ENCODE data around the gene NASP. TPM values are rescaled to one million over a fixed set of nuclear protein-coding genes. Genes with fewer than 3 reads are reported as not detected.

NASP gene
- total and polyA plus RNA-seq, 2 of the 13 experiments (the other 11 are each of a cell fraction or from before 2014, with no cell fraction given): 132 to 256 TPM

DNA sequence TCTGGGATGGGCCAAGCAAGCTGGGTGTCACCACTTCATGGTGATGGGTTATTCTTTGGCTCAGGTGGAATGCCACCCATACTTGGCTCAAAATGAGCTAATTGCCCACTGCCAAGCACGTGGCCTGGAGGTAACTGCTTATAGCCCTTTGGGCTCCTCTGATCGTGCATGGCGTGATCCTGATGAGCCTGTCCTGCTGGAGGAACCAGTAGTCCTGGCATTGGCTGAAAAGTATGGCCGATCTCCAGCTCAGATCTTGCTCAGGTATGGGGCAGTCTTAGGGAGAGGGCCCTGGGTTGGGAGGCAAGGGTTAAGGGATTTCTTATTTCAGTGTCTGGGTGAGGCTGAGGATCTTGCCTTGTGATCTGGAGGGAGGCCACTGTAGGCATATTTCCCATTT is 15.4 kb upstream of the NASP start:
- intact Hi-C loops (cut with micrococcal nuclease; ENCODE audit: unreplicated experiment): no loop called here
- H3K79me2 ChIP-seq (ENCODE audit: insufficient read depth, low read length): no peaks in the 10 kb centered on the region
- H3K4me3 ChIP-seq (replicated peaks in 1 of 3; ENCODE audit: insufficient read depth in 1 of 3, low read depth in 2 of 3, low read length in 3 of 3): no peak overlapping the region
- H3K27me3 ChIP-seq (ENCODE audit: control insufficient read depth in 1 of 2, insufficient read depth in 2 of 2, low read length in 2 of 2): no peaks in the 10 kb centered on the region
- H3K27ac ChIP-seq (ENCODE audit: extremely low read length, insufficient read depth, low read length): no peak overlapping the region
- in situ Hi-C loops (cut with HindIII; ENCODE audit: extremely low pct_ligation_motif_present, low pct_unique_long_range_greater_than_20kb): loop anchor here (5.0 kb wide), 1 partner anchor 56 kb away; no protein-coding TSS in a partner anchor
- FAIRE-seq (no peak), DNase-seq (ENCODE audit: low spot score) (no peak), ATAC-seq (no peak)
- 100% methylated on average over 3 of the region's 4 CpGs for WGBS (ENCODE audit: low lambda C conversion rate)
- H3K9ac ChIP-seq (ENCODE audit: insufficient read depth, low read depth, low read length): no peak overlapping the region
- no peaks in the 10 kb centered on the region for H3K4me1 ChIP-seq (ENCODE audit: insufficient read depth, low read length)
- TF ChIP-seq, protein P1, sequence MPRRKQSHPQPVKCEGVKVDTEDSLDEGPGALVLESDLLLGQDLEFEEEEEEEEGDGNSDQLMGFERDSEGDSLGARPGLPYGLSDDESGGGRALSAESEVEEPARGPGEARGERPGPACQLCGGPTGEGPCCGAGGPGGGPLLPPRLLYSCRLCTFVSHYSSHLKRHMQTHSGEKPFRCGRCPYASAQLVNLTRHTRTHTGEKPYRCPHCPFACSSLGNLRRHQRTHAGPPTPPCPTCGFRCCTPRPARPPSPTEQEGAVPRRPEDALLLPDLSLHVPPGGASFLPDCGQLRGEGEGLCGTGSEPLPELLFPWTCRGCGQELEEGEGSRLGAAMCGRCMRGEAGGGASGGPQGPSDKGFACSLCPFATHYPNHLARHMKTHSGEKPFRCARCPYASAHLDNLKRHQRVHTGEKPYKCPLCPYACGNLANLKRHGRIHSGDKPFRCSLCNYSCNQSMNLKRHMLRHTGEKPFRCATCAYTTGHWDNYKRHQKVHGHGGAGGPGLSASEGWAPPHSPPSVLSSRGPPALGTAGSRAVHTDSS (CRISPR knock-in tag; conservative IDR thresholded peaks at IDR 0.05): no peak
- no peak for TF ChIP-seq SALL1 (CRISPR knock-in tag; IDR thresholded peaks at IDR 0.05)
- TF ChIP-seq, protein P2, sequence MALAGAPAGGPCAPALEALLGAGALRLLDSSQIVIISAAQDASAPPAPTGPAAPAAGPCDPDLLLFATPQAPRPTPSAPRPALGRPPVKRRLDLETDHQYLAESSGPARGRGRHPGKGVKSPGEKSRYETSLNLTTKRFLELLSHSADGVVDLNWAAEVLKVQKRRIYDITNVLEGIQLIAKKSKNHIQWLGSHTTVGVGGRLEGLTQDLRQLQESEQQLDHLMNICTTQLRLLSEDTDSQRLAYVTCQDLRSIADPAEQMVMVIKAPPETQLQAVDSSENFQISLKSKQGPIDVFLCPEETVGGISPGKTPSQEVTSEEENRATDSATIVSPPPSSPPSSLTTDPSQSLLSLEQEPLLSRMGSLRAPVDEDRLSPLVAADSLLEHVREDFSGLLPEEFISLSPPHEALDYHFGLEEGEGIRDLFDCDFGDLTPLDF (CRISPR knock-in tag; IDR thresholded peaks at IDR 0.05): no peak
- TF ChIP-seq, protein P3, sequence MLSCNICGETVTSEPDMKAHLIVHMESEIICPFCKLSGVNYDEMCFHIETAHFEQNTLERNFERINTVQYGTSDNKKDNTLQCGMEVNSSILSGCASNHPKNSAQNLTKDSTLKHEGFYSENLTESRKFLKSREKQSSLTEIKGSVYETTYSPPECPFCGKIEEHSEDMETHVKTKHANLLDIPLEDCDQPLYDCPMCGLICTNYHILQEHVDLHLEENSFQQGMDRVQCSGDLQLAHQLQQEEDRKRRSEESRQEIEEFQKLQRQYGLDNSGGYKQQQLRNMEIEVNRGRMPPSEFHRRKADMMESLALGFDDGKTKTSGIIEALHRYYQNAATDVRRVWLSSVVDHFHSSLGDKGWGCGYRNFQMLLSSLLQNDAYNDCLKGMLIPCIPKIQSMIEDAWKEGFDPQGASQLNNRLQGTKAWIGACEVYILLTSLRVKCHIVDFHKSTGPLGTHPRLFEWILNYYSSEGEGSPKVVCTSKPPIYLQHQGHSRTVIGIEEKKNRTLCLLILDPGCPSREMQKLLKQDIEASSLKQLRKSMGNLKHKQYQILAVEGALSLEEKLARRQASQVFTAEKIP (CRISPR knock-in tag; IDR thresholded peaks at IDR 0.05; ENCODE audit: borderline replicate concordance): no peak
- TF ChIP-seq RBFOX2 (IDR thresholded peaks at IDR 0.05; ENCODE audit: low read depth, low read length): 0 out of 2 replicates have a peak, but pooled peaks have one; percentile 34
- no peak for TF ChIP-seq RFX3 (CRISPR knock-in tag; IDR thresholded peaks at IDR 0.05)
- TF ChIP-seq ZNF550 (CRISPR knock-in tag; IDR thresholded peaks at IDR 0.05; ENCODE audit: borderline replicate concordance): no peak
- no peak for TF ChIP-seq DNMT1 (CRISPR knock-in tag; IDR thresholded peaks at IDR 0.05)
- TF ChIP-seq, protein P4, sequence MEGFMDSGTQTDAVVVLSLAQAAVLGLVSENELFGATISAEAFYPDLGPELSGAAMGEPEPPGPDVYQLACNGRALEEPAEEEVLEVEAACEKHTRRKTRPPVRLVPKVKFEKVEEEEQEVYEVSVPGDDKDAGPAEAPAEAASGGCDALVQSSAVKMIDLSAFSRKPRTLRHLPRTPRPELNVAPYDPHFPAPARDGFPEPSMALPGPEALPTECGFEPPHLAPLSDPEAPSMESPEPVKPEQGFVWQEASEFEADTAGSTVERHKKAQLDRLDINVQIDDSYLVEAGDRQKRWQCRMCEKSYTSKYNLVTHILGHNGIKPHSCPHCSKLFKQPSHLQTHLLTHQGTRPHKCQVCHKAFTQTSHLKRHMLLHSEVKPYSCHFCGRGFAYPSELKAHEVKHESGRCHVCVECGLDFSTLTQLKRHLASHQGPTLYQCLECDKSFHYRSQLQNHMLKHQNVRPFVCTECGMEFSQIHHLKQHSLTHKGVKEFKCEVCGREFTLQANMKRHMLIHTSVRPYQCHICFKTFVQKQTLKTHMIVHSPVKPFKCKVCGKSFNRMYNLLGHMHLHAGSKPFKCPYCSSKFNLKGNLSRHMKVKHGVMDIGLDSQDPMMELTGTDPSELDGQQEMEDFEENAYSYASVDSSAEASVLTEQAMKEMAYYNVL (CRISPR knock-in tag; IDR thresholded peaks at IDR 0.05; ENCODE audit: borderline replicate concordance): no peak
- H4K20me1 ChIP-seq (ENCODE audit: insufficient read depth, low read length): 0 out of 2 replicates have a peak, but pooled peaks cover 6% of the 10 kb centered on the region
- BruUV-seq (replicated peaks): no TSS peak
- no peaks in the 10 kb centered on the region for H3K9me3 ChIP-seq (ENCODE audit: low read length)
- H2AFZ ChIP-seq (ENCODE audit: low read length): no peak overlapping the region
- ChIA-PET CTCF (ENCODE audit: low intra/inter-chr PET ratio, low total read pairs) (interaction anchor here (4.2 kb wide), 1 partner anchor 56 kb away, joined by 49 read pairs; no protein-coding TSS in a partner anchor), POLR2A (interaction anchor here (0.9 to 4.3 kb wide), 11 partner anchors 7 to 118 kb away, joined by 3 to 49 read pairs (median 5); partner anchors contain the start of genes AKR1A1, CCDC163, GPBP1L1 and MMACHC)
- H3K4me2 ChIP-seq (ENCODE audit: low read depth, low read length): no peak overlapping the region
- peaks cover 19 to 52% of the 10 kb centered on the region in 2 experiments for H3K36me3 ChIP-seq (replicated peaks in 1 of 2; ENCODE audit: control insufficient read depth in 1 of 2, insufficient read depth in 2 of 2, low read length in 2 of 2)

All from HepG2 (cell line).